IPS DF 19.7 (cell line): Measurements from ENCODE around the gene HMCES.
A peak's percentile ranks its signal among the peaks of the same experiment; 100 is the strongest.
"Not testable (repeated sequence)": the region's sequence is repeated elsewhere in the genome, so short reads cannot be mapped to it uniquely, and the experiment has no call there.

Experiments
- DNase-seq: peaks from one replicate; pipeline ENCODE4 v3.0.0-alpha.2; 2013; ENCODE audit warnings: low read depth, low spot score

HMCES gene

GRCh38 chr3:129278439-129278965 lies at the start of gene HMCES:
Gene HMCES, plus strand, starts transcription at chr3:129278870. Its CDS starts 863 bp downstream, at chr3:129279733.
- peak; percentile 48 for DNase-seq

- no peak for DNase-seq
Measured at GRCh38 chr3:129228891-129229585, 49.6 kb upstream of the HMCES start.

GRCh38 chr3:129230311-129231019 lies 48.2 kb upstream of the HMCES start:
- DNase-seq = no peak

- DNase-seq = no peak
Measured at GRCh38 chr3:129231331-129232119, 47.1 kb upstream of the HMCES start.

GRCh38 chr3:129233538-129233937 lies 45.1 kb upstream of the HMCES start:
- no peak for DNase-seq

- no peak for DNase-seq
Measured at GRCh38 chr3:129234441-129234840, 44.2 kb upstream of the HMCES start.

- no peak for DNase-seq
Measured at GRCh38 chr3:129235344-129235917, 43.2 kb upstream of the HMCES start.

GRCh38 chr3:129238945-129239705 lies 39.5 kb upstream of the HMCES start:
- no peak for DNase-seq

GRCh38 chr3:129239991-129240390 lies 38.7 kb upstream of the HMCES start:
- DNase-seq = no peak

GRCh38 chr3:129240436-129240835 lies 38.2 kb upstream of the HMCES start:
- DNase-seq = no peak

- DNase-seq = no peak
Measured at GRCh38 chr3:129245141-129245540, 33.5 kb upstream of the HMCES start.

- DNase-seq = not testable (repeated sequence)
Measured at GRCh38 chr3:129245641-129246306, 32.9 kb upstream of the HMCES start.

- no peak for DNase-seq
Measured at GRCh38 chr3:129246636-129247035, 32.0 kb upstream of the HMCES start.

GRCh38 chr3:129248286-129248979 lies 30.2 kb upstream of the HMCES start:
- no peak for DNase-seq

GRCh38 chr3:129249284-129250065 lies 29.2 kb upstream of the HMCES start, which contains the start of gene COPG1:
Gene COPG1, plus strand, starts transcription at chr3:129249606. Its CDS starts 104 bp downstream, at chr3:129249710.
- DNase-seq = no peak

GRCh38 chr3:129252748-129253147 lies 25.9 kb upstream of the HMCES start:
- DNase-seq = no peak

GRCh38 chr3:129254536-129255230 lies 24.0 kb upstream of the HMCES start:
- DNase-seq = no peak

- no peak for DNase-seq
Measured at GRCh38 chr3:129256270-129256669, 22.4 kb upstream of the HMCES start.
